ENCODE results near the gene C13orf46.

C13orf46 gene

DNA sequence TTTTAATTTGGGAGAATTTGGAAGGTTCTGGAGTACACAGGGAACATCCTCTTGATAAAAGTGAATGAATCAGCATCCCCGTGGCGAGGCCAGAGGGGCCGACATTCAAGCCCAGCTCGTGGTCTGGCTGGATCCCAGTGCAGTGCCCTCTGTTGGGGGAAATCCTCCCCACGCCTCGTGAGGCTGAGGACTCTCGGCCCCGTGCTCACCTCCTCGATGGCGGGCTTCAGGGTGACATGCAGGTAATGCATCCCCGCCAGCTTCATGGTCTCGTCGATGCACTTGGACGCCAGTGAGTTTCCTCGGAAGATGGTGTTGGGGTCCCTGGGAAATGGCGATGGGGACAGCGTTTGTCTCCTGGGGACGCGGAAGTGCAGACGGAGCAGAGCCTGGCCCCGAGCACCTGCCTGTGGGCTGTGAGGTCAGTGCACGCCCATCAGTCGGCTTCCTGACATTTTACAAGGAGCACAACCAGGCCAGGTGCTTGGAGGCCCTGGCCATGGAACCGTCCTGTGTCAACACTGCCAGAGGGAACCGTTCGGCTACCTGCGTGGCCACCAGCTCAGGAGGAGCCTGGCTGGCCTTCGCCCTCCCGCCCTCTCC, 43.3 kb upstream of the C13orf46 start:
- Histone ChIP-seq H3K36me3 (ENCODE audit: control insufficient read depth, insufficient read depth, low read length) (peaks cover 96% of the 10 kb centered on the region), H3K27ac (ENCODE audit: insufficient read depth, low read length, poor library complexity, severe bottlenecking) (no peak overlapping the region), H3K4me3 (ENCODE audit: insufficient read depth, low read depth, low read length, poor library complexity, severe bottlenecking) (no peak overlapping the region), H3K4me1 (ENCODE audit: control insufficient read depth, insufficient read depth, low read length, poor library complexity, severe bottlenecking) (peaks cover 5% of the 10 kb centered on the region), H3K9me3 (ENCODE audit: control insufficient read depth, low read length) (no peaks in the 10 kb centered on the region), H3K27me3 (replicated peaks; ENCODE audit: control insufficient read depth, insufficient read depth, low read length, poor library complexity, severe bottlenecking) (no peaks in the 10 kb centered on the region)
- DNase-seq: no peak

DNA sequence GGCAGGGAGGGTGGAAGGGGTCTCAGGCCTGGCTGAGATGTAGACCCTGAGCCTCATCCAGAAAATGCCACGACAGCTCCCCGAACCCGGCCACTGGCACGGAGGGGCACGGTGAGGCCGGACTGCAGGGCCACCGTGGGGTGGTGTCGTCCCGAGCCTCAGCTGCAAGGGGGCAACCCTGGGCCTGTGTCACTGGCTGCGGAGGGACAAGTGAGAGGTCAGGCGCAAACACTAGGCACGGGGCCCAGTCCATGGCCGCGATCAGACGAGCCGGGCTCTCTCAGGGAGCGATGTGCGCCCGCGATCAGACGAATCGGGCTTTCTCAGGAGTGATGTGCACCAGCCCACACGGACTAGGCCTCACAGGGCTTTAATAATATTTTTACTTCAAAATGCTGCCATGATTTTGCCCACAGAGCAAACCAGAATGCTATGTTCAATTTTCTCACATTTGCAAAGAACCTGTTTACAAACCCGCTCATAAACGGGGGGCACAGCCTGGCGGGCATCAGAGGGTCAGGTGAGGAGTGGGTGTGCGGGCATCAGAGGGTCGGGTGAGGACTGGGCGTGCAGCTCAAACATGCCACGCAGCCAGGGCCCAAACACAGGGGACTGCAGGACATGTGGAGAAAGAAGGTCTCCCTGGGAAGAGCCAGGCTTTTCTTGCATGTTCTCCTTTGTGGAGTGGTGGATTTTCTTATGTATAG, 42.6 kb upstream of the C13orf46 start:
- peaks cover 5% of the 10 kb centered on the region for H3K4me1 ChIP-seq (ENCODE audit: control insufficient read depth, insufficient read depth, low read length, poor library complexity, severe bottlenecking)
- no peaks in the 10 kb centered on the region for H3K27me3 ChIP-seq (replicated peaks; ENCODE audit: control insufficient read depth, insufficient read depth, low read length, poor library complexity, severe bottlenecking)
- peaks cover 96% of the 10 kb centered on the region for H3K36me3 ChIP-seq (ENCODE audit: control insufficient read depth, insufficient read depth, low read length)
- H3K4me3 ChIP-seq (ENCODE audit: insufficient read depth, low read depth, low read length, poor library complexity, severe bottlenecking): no peak overlapping the region
- no peaks in the 10 kb centered on the region for H3K9me3 ChIP-seq (ENCODE audit: control insufficient read depth, low read length)
- H3K27ac ChIP-seq (ENCODE audit: insufficient read depth, low read length, poor library complexity, severe bottlenecking): no peak overlapping the region
- DNase-seq: no peak

DNA sequence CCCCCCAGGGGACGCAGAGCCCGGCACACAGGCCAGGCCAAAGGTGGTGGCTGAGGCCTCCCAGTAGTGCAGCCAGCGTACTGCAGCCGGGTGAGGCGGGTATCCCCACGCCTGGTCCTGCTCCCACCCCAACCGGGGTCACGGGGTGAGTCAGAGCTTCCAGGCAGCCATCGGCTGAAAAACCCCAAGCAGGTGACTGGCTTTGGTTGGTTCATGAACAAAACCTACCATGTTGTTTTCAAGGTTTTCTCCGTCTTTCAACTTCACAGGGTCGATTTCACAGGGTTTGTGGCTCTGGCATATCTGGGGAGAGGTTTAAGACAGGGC, 42.1 kb upstream of the C13orf46 start:
- no peak for DNase-seq
- Histone ChIP-seq H3K36me3 (ENCODE audit: control insufficient read depth, insufficient read depth, low read length) (peaks cover 96% of the 10 kb centered on the region), H3K4me3 (ENCODE audit: insufficient read depth, low read depth, low read length, poor library complexity, severe bottlenecking) (no peak overlapping the region), H3K27me3 (replicated peaks; ENCODE audit: control insufficient read depth, insufficient read depth, low read length, poor library complexity, severe bottlenecking) (no peaks in the 10 kb centered on the region), H3K27ac (ENCODE audit: insufficient read depth, low read length, poor library complexity, severe bottlenecking) (no peak overlapping the region), H3K9me3 (ENCODE audit: control insufficient read depth, low read length) (no peaks in the 10 kb centered on the region), H3K4me1 (ENCODE audit: control insufficient read depth, insufficient read depth, low read length, poor library complexity, severe bottlenecking) (peaks cover 5% of the 10 kb centered on the region)

DNA sequence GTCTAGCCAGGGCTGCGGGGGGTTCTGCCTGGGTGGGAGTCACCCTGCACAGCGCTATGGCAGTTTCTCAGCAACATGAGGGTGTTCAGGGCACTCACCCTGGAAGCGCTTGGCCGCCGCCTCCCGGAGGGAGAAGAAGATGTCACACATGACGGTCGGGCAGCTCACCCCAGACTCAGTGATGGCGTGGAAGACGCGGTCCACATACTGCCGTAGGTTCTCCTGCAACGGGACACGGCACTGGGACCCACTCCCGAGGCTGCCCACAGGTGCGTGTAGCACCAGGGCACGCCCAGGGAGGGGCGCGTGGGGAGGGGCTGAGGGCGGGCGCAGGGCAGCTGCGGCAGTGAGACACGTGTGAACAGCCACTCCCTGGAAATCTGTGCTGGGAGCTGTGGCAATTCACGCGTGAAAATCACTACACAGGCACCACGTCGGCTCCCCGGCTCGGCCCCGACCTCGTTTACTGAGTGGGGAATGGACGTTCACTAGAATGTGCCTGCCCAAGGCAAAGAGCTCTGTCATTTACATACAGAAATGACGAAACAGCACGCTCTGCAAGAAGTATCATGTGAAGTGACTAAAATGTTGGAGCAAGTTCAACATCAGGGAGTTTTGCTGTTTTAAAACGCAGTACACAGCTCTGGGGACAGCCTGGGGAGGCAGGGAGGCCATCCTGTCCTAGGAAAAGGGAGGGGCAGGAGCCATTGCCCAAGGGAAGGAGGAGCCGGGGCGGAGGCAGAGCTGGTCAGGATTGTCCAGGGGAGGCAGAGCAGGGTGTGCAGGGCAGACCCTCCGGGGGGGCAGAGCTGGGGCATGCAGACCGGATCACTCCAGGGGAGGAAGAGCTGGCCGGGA, 41.5 kb upstream of the C13orf46 start:
- Histone ChIP-seq H3K27ac (ENCODE audit: insufficient read depth, low read length, poor library complexity, severe bottlenecking) (no peak overlapping the region), H3K9me3 (ENCODE audit: control insufficient read depth, low read length) (no peaks in the 10 kb centered on the region), H3K27me3 (replicated peaks; ENCODE audit: control insufficient read depth, insufficient read depth, low read length, poor library complexity, severe bottlenecking) (no peaks in the 10 kb centered on the region), H3K4me1 (ENCODE audit: control insufficient read depth, insufficient read depth, low read length, poor library complexity, severe bottlenecking) (peaks cover 5% of the 10 kb centered on the region), H3K4me3 (ENCODE audit: insufficient read depth, low read depth, low read length, poor library complexity, severe bottlenecking) (no peak overlapping the region), H3K36me3 (ENCODE audit: control insufficient read depth, insufficient read depth, low read length) (peaks cover 95% of the 10 kb centered on the region)
- DNase-seq: no peak

DNA sequence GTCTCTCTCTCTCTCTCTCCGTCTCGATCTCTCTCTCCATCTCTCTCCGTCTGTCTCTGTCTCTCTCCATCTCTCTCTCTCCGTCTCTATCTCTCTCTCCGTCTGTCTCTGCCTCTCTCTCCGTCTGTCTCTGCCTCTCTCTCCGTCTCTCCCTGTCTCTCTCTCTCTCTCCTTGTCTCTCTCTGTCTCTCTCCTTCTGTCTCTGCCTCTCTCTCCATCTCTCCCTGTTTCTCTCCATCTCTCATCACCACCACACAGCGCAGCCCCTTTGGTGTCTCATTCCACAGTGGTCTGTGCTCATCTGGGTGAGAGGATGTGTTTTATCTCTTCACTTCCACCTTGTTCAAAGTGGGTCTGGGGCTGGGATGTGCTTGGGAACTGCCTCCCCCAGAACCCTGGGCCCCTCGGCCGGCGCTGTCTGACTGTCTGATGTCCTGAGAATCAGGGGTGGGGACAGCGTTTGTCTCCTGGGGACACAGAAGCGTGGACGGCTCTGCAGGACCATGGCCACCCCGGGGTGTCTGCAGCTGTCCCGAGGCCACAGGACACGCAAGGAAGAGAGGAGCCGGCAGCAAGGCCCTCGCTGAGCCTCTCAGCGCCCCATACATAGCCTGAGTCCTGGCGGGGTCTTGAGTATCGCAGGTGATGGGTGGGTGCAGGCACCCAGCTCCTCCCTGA, 40.2 kb upstream of the C13orf46 start:
- DNase-seq: no peak
- H3K27ac ChIP-seq (ENCODE audit: insufficient read depth, low read length, poor library complexity, severe bottlenecking): peak overlapping the region; percentile 23
- H3K27me3 ChIP-seq (replicated peaks; ENCODE audit: control insufficient read depth, insufficient read depth, low read length, poor library complexity, severe bottlenecking): no peaks in the 10 kb centered on the region
- H3K36me3 ChIP-seq (ENCODE audit: control insufficient read depth, insufficient read depth, low read length): peaks cover 98% of the 10 kb centered on the region
- no peak overlapping the region for H3K4me3 ChIP-seq (ENCODE audit: insufficient read depth, low read depth, low read length, poor library complexity, severe bottlenecking)
- peaks cover 5% of the 10 kb centered on the region for H3K4me1 ChIP-seq (ENCODE audit: control insufficient read depth, insufficient read depth, low read length, poor library complexity, severe bottlenecking)
- no peaks in the 10 kb centered on the region for H3K9me3 ChIP-seq (ENCODE audit: control insufficient read depth, low read length)

DNA sequence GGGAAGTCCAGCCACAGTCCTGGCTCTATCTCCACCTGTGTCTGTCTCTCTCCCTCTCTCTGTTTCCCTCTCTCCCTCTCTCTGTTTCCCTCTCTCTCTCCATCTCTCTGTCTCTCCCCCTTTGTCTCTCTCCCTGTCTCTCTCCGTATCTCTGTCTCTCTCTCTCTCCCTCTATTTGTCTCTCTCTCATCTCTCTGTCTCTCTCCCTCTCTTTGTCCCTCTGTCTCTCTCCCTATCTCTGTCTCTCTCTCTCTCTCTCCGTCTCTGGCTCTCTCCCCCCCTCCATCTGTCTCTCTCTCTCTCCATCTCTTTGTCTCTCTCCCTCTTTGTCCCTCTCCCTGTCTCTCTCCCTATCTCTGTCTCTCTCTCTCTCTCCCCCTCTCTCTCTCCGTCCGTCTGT, 39.5 kb upstream of the C13orf46 start:
- no peak for DNase-seq
- H3K4me3 ChIP-seq (ENCODE audit: insufficient read depth, low read depth, low read length, poor library complexity, severe bottlenecking): no peak overlapping the region
- no peaks in the 10 kb centered on the region for H3K27me3 ChIP-seq (replicated peaks; ENCODE audit: control insufficient read depth, insufficient read depth, low read length, poor library complexity, severe bottlenecking)
- H3K36me3 ChIP-seq (ENCODE audit: control insufficient read depth, insufficient read depth, low read length): peaks cover 94% of the 10 kb centered on the region
- H3K9me3 ChIP-seq (ENCODE audit: control insufficient read depth, low read length): no peaks in the 10 kb centered on the region
- H3K4me1 ChIP-seq (ENCODE audit: control insufficient read depth, insufficient read depth, low read length, poor library complexity, severe bottlenecking): peaks cover 5% of the 10 kb centered on the region
- H3K27ac ChIP-seq (ENCODE audit: insufficient read depth, low read length, poor library complexity, severe bottlenecking): no peak overlapping the region

DNA sequence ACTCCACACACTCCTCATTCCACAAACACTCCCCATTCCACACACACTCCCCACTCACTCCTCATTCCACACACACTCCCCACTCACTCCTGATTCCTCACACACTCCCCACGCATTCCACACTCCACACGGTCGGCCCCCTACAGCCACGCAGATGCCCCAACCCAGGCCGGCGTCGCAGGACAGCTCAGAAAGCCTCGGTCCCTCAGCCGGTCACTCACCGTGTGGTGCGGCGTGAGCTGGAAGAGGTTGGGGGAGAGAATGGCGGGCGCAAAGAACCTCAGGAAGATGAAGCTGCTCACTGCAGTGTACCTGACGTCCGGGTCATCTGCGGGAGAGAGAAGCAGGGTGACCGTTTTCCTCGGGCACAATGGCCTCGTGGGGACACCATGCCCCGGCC, 39.0 kb upstream of the C13orf46 start:
- Histone ChIP-seq H3K9me3 (ENCODE audit: control insufficient read depth, low read length) (no peaks in the 10 kb centered on the region), H3K4me1 (ENCODE audit: control insufficient read depth, insufficient read depth, low read length, poor library complexity, severe bottlenecking) (peaks cover 5% of the 10 kb centered on the region), H3K27me3 (replicated peaks; ENCODE audit: control insufficient read depth, insufficient read depth, low read length, poor library complexity, severe bottlenecking) (no peaks in the 10 kb centered on the region), H3K36me3 (ENCODE audit: control insufficient read depth, insufficient read depth, low read length) (peaks cover 90% of the 10 kb centered on the region), H3K27ac (ENCODE audit: insufficient read depth, low read length, poor library complexity, severe bottlenecking) (no peak overlapping the region), H3K4me3 (ENCODE audit: insufficient read depth, low read depth, low read length, poor library complexity, severe bottlenecking) (no peak overlapping the region)
- DNase-seq: no peak

DNA sequence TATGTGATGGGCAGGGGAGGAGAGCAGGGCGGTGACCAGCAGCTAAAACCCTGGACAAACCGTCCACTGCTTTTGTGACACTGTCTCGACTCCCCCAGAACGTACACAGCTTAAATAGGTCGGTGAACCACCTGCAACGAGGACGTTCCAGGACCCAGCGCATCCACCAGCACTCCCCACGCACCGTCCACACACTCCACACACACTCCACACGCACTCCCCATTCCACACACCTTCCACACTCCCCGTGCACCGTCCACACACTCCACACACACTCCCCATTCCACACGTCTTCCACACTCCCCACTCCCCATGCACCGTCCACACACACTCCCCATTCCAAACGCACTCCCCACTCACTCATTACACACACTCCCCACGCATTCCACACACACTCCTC, 38.3 kb upstream of the C13orf46 start:
- Histone ChIP-seq H3K36me3 (ENCODE audit: control insufficient read depth, insufficient read depth, low read length) (peaks cover 86% of the 10 kb centered on the region), H3K4me1 (ENCODE audit: control insufficient read depth, insufficient read depth, low read length, poor library complexity, severe bottlenecking) (peaks cover 5% of the 10 kb centered on the region)

DNA sequence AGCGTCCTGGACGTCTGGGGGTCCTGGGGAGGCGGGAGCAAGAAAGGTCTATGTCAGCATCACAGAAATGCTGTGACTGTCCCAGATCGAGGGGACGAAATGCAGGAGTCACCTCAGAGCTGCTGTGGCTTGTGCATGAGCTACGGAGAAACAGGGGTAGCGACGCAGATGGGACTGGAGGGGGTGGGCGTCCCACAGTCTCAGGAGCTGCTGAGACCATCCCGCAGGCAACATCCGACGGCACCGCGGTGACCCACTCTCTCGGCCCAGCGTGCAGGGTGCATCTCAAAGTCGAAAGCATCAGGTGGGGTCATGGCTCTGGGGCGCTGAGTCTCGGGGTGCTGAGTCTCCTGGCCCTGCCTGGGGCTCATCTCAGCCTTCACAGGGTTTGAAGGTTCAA, 37.4 kb upstream of the C13orf46 start:
- Histone ChIP-seq H3K9me3 (ENCODE audit: control insufficient read depth, low read length) (no peaks in the 10 kb centered on the region), H3K27me3 (replicated peaks; ENCODE audit: control insufficient read depth, insufficient read depth, low read length, poor library complexity, severe bottlenecking) (no peaks in the 10 kb centered on the region), H3K4me3 (ENCODE audit: insufficient read depth, low read depth, low read length, poor library complexity, severe bottlenecking) (no peak overlapping the region), H3K27ac (ENCODE audit: insufficient read depth, low read length, poor library complexity, severe bottlenecking) (no peak overlapping the region), H3K36me3 (ENCODE audit: control insufficient read depth, insufficient read depth, low read length) (peaks cover 77% of the 10 kb centered on the region), H3K4me1 (ENCODE audit: control insufficient read depth, insufficient read depth, low read length, poor library complexity, severe bottlenecking) (peaks cover 5% of the 10 kb centered on the region)
- no peak for DNase-seq

More for the DNA sequence above, 38.3 kb upstream of the C13orf46 start:
- H3K27ac ChIP-seq (ENCODE audit: insufficient read depth, low read length, poor library complexity, severe bottlenecking): no peak overlapping the region
- DNase-seq: no peak
- no peaks in the 10 kb centered on the region for H3K27me3 ChIP-seq (replicated peaks; ENCODE audit: control insufficient read depth, insufficient read depth, low read length, poor library complexity, severe bottlenecking)
- H3K9me3 ChIP-seq (ENCODE audit: control insufficient read depth, low read length): no peaks in the 10 kb centered on the region
- no peak overlapping the region for H3K4me3 ChIP-seq (ENCODE audit: insufficient read depth, low read depth, low read length, poor library complexity, severe bottlenecking)

Measured in effector memory CD4-positive, alpha-beta T cell (primary cell).